IPS DF 6.9 (cell line): ENCODE results near the gene PDE12.

ENCODE experiments used
- DNase-seq: peaks from one replicate; pipeline ENCODE4 v3.0.0-alpha.2; 2013; ENCODE audit warnings: low read depth, low spot score
- H3K27ac ChIP-seq: one replicate; pipeline ENCODE4 v1.5.1; 2013; ENCODE audit warnings: low read length, control low read depth
- H3K27me3 ChIP-seq: 2 replicates; pipeline ENCODE4 v1.6.1; 2013; ENCODE audit warnings: mild to moderate bottlenecking, low read length; ENCODE audit not compliant: control insufficient read depth, insufficient read depth
- H3K36me3 ChIP-seq: 2 replicates; pipeline ENCODE4 v1.6.1; 2013; ENCODE audit warnings: low read length; ENCODE audit not compliant: control insufficient read depth, insufficient read depth
- H3K4me1 ChIP-seq: 2 replicates; pipeline ENCODE4 v1.6.1; 2013; ENCODE audit warnings: low read length; ENCODE audit not compliant: control insufficient read depth, insufficient read depth
- H3K4me3 ChIP-seq: 2 replicates; pipeline ENCODE4 v1.5.1; 2013; ENCODE audit warnings: mild to moderate bottlenecking, low read length
- H3K9me3 ChIP-seq: 2 replicates; pipeline ENCODE4 v1.6.1; 2013; ENCODE audit warnings: low read length, inconsistent platforms; ENCODE audit not compliant: control insufficient read depth, insufficient read depth
- WGBS: extraction: QIAGEN DNeasy Blood & Tissue Kit; methylation state at CpG from one replicate; pipeline ENCODE4 v1.1.7; 2013; ENCODE audit warnings: mixed read lengths, missing lambda C conversion rate; ENCODE audit not compliant: insufficient read length, insufficient coverage; 5-methylcytosine and 5-hydroxymethylcytosine counted together

Gene PDE12, protein sequence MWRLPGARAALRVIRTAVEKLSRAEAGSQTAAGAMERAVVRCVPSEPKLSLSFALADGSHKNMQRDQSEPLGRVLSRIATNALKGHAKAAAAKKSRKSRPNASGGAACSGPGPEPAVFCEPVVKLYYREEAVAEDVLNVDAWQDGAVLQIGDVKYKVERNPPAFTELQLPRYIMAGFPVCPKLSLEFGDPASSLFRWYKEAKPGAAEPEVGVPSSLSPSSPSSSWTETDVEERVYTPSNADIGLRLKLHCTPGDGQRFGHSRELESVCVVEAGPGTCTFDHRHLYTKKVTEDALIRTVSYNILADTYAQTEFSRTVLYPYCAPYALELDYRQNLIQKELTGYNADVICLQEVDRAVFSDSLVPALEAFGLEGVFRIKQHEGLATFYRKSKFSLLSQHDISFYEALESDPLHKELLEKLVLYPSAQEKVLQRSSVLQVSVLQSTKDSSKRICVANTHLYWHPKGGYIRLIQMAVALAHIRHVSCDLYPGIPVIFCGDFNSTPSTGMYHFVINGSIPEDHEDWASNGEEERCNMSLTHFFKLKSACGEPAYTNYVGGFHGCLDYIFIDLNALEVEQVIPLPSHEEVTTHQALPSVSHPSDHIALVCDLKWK

DNA sequence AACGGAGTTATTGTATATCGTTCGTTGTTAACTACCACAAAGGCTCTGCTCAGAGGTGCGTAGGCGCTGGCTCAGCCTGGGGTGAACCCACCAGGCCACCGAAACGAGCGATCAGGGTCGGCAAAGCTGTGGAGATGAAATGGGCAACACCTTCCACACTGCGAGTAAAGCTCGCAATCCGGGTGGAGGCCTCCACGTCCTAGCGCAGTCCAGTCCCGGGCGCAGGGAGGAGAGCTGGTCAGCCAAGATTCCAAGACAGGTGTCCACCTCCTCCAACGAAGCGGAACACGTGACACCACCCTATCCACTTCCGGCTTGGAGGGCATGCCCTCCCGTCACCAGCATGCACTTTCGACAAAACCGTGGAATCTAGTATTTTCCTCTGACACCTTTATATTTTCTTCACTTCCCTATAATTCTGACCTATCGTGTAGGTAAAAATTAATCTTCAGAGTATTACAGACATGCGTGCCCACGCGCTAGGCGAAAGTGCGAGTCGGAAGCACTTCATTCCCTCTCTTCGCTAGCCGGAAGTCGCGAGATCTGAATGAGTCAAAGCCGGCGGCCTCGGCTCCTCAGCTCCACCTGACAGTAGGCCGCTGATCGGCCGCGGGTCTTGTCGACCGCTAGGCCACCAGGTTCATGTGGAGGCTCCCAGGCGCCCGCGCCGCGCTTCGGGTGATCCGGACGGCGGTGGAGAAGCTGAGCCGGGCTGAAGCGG is at the start of gene PDE12:
Gene PDE12 (plus strand): TSS at position 537 of the 721 bp plus-strand sequence. CDS start 106 bp downstream, at position 643.
- no CpG with 5 or more reads among the region's 54 CpGs for WGBS
- Histone ChIP-seq H3K4me1 (peaks cover 4% of the 10 kb centered on the region; the same call in 1 of the 2 replicates), H3K4me3 (peak within 1 kb of the TSS; percentile 71), H3K9me3 (no peaks in the 10 kb centered on the region), H3K27me3 (no peaks in the 10 kb centered on the region), H3K27ac (no peak within 1 kb of the TSS), H3K36me3 (peaks cover 4% of the 10 kb centered on the region; the same call in 1 of the 2 replicates)
- peak; percentile 55 for DNase-seq

DNA sequence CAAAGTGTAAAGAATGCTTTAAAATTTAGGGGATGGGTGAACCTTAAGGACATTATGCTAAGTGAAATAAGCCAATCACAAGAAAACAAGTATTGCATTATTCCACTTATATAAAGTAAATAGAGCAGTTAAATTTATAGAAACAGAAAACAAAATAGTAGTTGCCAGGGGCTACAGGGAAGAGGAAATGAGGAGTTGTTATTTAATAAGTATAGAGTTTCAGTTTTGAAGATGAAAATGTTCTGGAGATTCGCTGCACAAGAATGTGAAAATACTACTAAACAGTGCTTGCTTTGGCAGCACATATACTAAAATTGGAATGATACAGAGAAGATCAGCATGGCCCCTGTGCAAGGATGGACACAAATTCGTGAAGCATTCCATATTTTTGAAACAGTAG is 43.9 kb upstream of the PDE12 start:
- no peaks in the 10 kb centered on the region for H3K4me1 ChIP-seq
- WGBS, result no CpG with 5 or more reads among the region's 2 CpGs
- no peak for DNase-seq
- H3K36me3 ChIP-seq, result no peaks in the 10 kb centered on the region
- H3K4me3 ChIP-seq, result no peak overlapping the region
- no peaks in the 10 kb centered on the region for H3K9me3 ChIP-seq
- H3K27me3 ChIP-seq, result no peaks in the 10 kb centered on the region
- no peak overlapping the region for H3K27ac ChIP-seq

DNA sequence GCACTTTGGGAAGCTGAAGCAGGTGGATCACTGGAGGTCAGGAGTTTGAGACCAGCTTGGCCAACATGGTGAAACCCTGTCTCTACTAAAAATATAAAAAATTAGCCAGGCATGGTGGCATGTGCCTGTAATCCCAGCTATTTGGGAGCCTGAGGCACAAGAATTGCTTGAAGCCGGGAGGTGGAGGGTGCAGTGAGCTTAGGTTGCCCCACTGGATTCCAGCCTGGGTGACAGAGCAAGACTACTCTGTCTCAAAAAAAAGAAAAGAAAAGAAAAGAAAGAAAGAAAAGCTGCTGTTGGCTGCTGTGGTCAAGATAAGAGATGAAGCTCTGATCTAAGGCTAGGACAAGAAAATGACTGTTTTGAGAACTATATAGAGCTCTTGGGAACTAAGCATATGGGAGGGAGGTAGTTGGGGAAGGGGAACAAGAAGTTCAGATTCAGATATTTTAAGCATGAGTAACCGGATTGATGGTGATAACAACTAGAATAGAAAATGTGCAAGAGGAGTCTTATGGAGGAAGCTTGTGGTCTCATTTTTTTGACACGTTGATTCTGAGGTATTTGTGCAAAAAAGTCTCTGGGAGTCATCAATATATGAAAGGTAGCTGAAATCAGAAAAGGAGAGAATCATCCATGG is 37.7 kb upstream of the PDE12 start:
- H3K27me3 ChIP-seq, result no peaks in the 10 kb centered on the region
- H3K27ac ChIP-seq, result no peak overlapping the region
- H3K4me1 ChIP-seq, result no peaks in the 10 kb centered on the region
- no peaks in the 10 kb centered on the region for H3K9me3 ChIP-seq
- WGBS, result no CpG with 5 or more reads among the region's 3 CpGs
- H3K4me3 ChIP-seq, result no peak overlapping the region
- DNase-seq, result no peak
- H3K36me3 ChIP-seq, result no peaks in the 10 kb centered on the region

DNA sequence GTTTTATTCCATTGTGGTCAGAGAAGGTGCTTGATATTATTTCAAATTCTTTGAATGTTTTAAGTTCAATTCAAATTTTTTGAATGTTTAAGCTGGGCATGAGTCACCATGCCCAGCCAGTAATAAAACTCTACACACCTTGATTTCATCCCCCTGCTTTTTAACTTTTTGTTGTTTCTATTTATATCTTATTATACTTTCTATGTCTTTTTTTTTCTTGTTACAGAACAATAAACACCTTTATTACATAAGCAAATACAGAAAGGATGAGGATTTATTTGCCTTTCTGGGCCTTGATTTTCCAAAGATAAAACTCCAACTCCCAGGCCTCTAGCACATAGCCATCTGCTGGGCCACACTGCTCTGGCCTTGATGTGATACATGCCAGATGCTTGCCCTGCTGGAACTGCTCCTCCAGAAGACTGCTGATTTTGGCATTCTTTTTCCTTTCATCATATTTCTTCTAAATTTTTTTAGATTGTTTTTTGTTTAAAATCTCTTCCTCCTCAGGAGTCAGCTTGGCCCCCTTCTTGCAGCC is 25.9 kb upstream of the PDE12 start:
- Histone ChIP-seq H3K36me3 (no peaks in the 10 kb centered on the region), H3K4me3 (no peak overlapping the region), H3K27ac (no peak overlapping the region), H3K27me3 (no peaks in the 10 kb centered on the region), H3K9me3 (no peaks in the 10 kb centered on the region), H3K4me1 (no peaks in the 10 kb centered on the region)
- no peak for DNase-seq

DNA sequence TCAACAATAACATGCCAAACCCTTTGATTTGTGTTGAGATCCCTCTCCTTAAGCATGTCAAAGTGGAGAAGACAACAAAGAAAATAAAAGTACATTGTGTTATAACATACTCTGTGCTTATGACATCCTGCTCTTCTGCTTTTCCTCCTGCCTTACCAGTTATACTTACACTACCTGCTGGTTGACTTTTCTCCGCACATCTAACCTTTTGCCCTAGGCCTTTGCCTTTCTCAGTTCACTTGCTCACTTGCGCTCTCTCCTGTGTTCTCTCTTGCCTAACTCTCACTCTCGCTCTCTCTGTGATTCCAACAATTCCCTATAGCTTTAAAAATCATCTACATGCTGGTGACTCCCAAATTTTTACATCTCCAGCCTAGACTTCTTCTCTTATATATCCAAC is 17.6 kb upstream of the PDE12 start:
- H3K4me3 ChIP-seq, result no peak overlapping the region
- no peaks in the 10 kb centered on the region for H3K4me1 ChIP-seq
- no peak for DNase-seq
- WGBS, result no CpG with 5 or more reads among the region's 3 CpGs
- no peaks in the 10 kb centered on the region; the same call in 1 of the 2 replicates for H3K27me3 ChIP-seq
- H3K9me3 ChIP-seq, result no peaks in the 10 kb centered on the region
- no peaks in the 10 kb centered on the region for H3K36me3 ChIP-seq
- H3K27ac ChIP-seq, result no peak overlapping the region

DNA sequence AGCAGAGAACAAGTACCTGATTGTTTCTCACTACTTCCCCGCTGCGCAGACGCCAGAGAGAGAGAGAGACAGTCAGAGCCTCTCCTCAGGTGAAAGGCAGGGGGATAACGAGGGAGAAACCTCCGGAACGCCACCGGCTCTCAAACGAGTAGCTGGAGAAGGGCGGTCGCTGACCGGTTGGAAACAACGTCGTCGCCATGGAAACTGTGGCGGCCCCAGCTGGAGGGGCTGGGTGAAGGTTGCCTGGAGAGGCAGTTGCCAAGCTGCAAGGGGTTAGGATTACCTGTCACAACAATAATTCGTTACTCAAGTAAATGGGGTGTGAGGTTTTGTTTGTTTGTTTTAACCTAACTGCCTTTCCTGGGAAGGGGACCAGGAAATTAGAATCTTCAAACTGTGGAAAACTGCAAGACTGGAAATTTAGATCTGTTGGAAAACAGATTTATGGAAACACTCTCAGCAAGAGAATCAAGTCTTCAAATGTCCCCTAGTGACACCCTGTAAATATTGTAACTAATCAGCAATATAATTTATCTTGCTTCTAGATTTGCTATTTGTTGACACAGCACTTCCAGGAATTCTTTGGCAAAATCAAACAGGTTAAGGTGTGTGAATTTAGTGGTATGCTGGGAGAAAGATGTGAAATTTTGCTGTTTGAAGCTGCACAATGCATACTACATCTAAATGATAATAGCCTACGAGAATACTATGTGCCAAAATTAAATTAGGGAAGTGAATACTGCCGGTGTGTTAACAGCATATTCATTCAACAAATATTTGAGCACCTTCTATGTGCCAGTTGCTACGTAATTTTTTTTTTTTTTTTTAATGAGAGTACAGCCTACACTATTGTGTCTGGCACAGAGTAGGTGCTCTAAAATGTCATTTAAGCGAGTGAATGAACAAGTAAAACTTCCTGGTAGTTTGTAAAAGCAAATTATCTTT is 11.6 kb upstream of the PDE12 start, which contains the start of gene DNAH12:
Gene DNAH12 (minus strand): TSS at position 164 of the 945 bp plus-strand sequence. CDS start 1,474 bp downstream, outside the sequence.
- H3K36me3 ChIP-seq, result no peaks in the 10 kb centered on the region
- no peaks in the 10 kb centered on the region for H3K4me1 ChIP-seq
- no peaks in the 10 kb centered on the region; the same call in 1 of the 2 replicates for H3K27me3 ChIP-seq
- no CpG with 5 or more reads among the region's 20 CpGs for WGBS
- DNase-seq, result peak; percentile 82
- H3K4me3 ChIP-seq, result no peak within 1 kb of the TSS; the same call in 1 of the 2 replicates
- no peak within 1 kb of the TSS for H3K27ac ChIP-seq
- no peaks in the 10 kb centered on the region for H3K9me3 ChIP-seq

DNA sequence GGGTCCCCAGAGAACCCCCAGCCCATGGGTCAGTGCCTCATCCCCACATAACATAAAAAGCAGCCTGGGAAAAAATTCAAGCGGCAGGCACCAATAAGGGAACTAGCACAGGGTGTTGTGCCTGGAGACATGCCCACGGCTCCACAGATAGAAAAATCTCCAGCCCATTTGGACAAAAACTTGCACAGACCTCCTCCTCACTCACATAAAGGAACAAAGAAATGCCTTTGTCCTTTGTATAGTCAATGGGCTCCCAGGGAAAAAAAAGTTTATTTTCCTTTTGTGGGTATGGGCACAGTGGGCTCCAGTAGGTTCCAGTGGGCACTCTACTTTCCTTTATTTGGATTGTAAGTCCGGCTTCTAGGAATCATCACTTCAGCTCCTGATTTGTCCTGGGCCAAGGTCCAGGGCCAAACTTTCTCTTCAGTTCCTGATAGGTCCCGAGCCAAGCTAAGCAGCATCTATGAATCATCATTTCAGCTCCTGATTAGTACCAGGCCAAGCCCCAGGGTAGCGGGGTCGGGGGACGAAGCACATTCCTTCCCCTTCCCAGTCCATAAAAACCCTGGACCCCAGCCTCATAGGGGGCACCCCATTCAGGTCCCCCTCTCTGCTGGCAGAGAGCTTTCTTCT is 10.3 kb upstream of the PDE12 start:
- no peaks in the 10 kb centered on the region for H3K4me1 ChIP-seq
- WGBS, result no CpG with 5 or more reads among the region's 7 CpGs
- no peak for DNase-seq
- no peaks in the 10 kb centered on the region for H3K9me3 ChIP-seq
- H3K4me3 ChIP-seq, result no peak overlapping the region
- no peaks in the 10 kb centered on the region for H3K36me3 ChIP-seq
- H3K27ac ChIP-seq, result no peak overlapping the region
- no peaks in the 10 kb centered on the region for H3K27me3 ChIP-seq

DNA sequence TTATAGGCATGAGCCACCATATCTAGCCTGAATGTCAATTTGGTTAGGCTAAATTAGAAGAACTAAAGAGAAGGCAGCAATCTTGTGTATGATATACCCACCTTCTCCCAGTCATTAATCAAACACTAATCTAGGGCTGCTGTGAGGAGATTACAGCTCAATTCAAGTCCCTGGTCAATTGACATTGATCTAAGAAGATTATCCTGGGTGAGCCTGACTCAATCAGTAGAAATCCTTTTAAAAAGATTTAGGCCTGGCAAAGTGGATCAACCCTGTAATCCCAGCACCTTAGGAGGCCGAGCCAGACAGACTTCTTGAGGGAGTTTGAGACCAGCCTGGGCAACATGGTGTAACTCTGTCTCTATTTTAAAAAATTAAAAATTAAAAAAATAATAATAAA is 9.5 kb upstream of the PDE12 start:
- WGBS, result no CpG with 5 or more reads among the region's 1 CpG
- H3K9me3 ChIP-seq, result no peaks in the 10 kb centered on the region
- DNase-seq, result no peak
- H3K27ac ChIP-seq, result no peak overlapping the region
- H3K4me1 ChIP-seq, result no peaks in the 10 kb centered on the region
- no peaks in the 10 kb centered on the region for H3K36me3 ChIP-seq
- no peak overlapping the region for H3K4me3 ChIP-seq
- H3K27me3 ChIP-seq, result no peaks in the 10 kb centered on the region

DNA sequence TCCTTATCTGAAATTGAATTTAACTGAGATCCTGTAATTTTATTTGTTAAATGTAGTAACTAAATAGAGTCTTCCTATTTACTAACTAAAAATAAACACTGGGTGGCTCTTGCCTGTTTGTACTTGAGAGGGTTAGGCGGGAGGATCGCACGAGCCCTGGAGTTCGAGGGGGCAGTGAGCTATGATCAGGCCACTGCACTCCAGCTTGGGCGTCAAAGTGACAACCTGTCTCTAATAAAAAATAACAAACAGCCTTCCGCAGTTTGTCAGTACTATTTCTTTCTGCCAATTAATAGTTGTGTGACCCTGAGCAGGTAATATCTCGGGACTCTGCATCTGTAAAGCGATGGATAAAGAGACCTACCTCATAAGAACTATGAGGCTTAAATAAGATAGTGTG is 768 bp upstream of the PDE12 start:
- no peaks in the 10 kb centered on the region for H3K27me3 ChIP-seq
- peaks cover 4% of the 10 kb centered on the region; the same call in 1 of the 2 replicates for H3K36me3 ChIP-seq
- no peak overlapping the region for H3K27ac ChIP-seq
- no peaks in the 10 kb centered on the region for H3K9me3 ChIP-seq
- WGBS, result no CpG with 5 or more reads among the region's 8 CpGs
- H3K4me1 ChIP-seq, result peaks cover 4% of the 10 kb centered on the region; the same call in 1 of the 2 replicates
- no peak for DNase-seq
- H3K4me3 ChIP-seq, result peak overlapping the region; percentile 61; the same call in 1 of the 2 replicates
